WERI-Rb-1 (cell line): ENCODE measurements around the gene KCNS3.
A peak's percentile ranks its signal among the peaks of the same experiment; 100 is the strongest.

Experiments used
- DNase-seq: peaks from one replicate; pipeline ENCODE4 v3.0.0-alpha.2; 2020
- H3K27ac ChIP-seq: fragments of 250-450 bp; sonication (Bioruptor Pico); 2 replicates; pipeline ENCODE4 v1.5.1; 2020; ENCODE audit warnings: mild to moderate bottlenecking, moderate library complexity
- H3K27me3 ChIP-seq: fragments of 250-450 bp; sonication (Bioruptor Pico); 2 replicates; pipeline ENCODE4 v1.5.1; 2021; ENCODE audit warnings: mild to moderate bottlenecking, low read depth, moderate library complexity; ENCODE audit not compliant: insufficient read depth, severe bottlenecking
- H3K36me3 ChIP-seq: fragments of 250-450 bp; sonication (Bioruptor Pico); 2 replicates; pipeline ENCODE4 v1.5.1; 2020; ENCODE audit warnings: mild to moderate bottlenecking, moderate library complexity
- H3K4me3 ChIP-seq: 2 replicates; pipeline ENCODE4 v1.5.1; 2011; ENCODE audit warnings: low read depth, mild to moderate bottlenecking, control low read depth, low read length
- H3K9me3 ChIP-seq: fragments of 250-450 bp; sonication (Bioruptor Pico); 2 replicates; pipeline ENCODE4 v1.5.1; 2021; ENCODE audit warnings: mild to moderate bottlenecking, moderate library complexity; ENCODE audit not compliant: severe bottlenecking
- CTCF ChIP-seq: IDR thresholded peaks from 2 replicates; pipeline ENCODE4 v1.5.1; 2011; ENCODE audit warnings: low read depth, mild to moderate bottlenecking, control low read depth, inconsistent platforms, low read length

KCNS3 gene

GRCh38 chr2:17878281-17879136 lies at the start of gene KCNS3:
KCNS3 (plus strand) TSS chr2:17878667; CDS start chr2:17931009, 52,342 bp downstream.
- Histone ChIP-seq H3K27me3 (no peaks in the 10 kb centered on the region), H3K36me3 (peaks cover 6% of the 10 kb centered on the region), H3K4me3 (peak within 1 kb of the TSS; percentile 86), H3K9me3 (no peaks in the 10 kb centered on the region), H3K27ac (peak within 1 kb of the TSS; percentile 76)
- no peak for TF ChIP-seq CTCF
- DNase-seq: peak; percentile 63

- H3K36me3 ChIP-seq: no peaks in the 10 kb centered on the region
- no peaks in the 10 kb centered on the region for H3K9me3 ChIP-seq
- TF ChIP-seq CTCF: peak; percentile 93
- H3K27ac ChIP-seq: peak overlapping the region; percentile 9; the same call in 1 of the 2 replicates
- no peaks in the 10 kb centered on the region for H3K27me3 ChIP-seq
- peak; percentile 97 for DNase-seq
- H3K4me3 ChIP-seq: peak overlapping the region; percentile 16; the same call in 1 of the 2 replicates
These were observed 48.1 kb upstream of the KCNS3 start for GRCh38 chr2:17830053-17831034.

GRCh38 chr2:17835516-17835915 lies 43.0 kb upstream of the KCNS3 start:
- no peak for TF ChIP-seq CTCF
- Histone ChIP-seq H3K9me3 (no peaks in the 10 kb centered on the region), H3K27me3 (no peaks in the 10 kb centered on the region), H3K4me3 (no peak overlapping the region), H3K27ac (no peak overlapping the region), H3K36me3 (no peaks in the 10 kb centered on the region)
- no peak for DNase-seq

GRCh38 chr2:17839959-17840358 lies 38.5 kb upstream of the KCNS3 start:
- H3K27me3 ChIP-seq: no peaks in the 10 kb centered on the region
- H3K9me3 ChIP-seq: no peaks in the 10 kb centered on the region
- H3K36me3 ChIP-seq: no peaks in the 10 kb centered on the region
- no peak for TF ChIP-seq CTCF
- no peak overlapping the region for H3K27ac ChIP-seq
- no peak for DNase-seq
- no peak overlapping the region for H3K4me3 ChIP-seq

GRCh38 chr2:17843457-17843856 lies 35.0 kb upstream of the KCNS3 start:
- no peaks in the 10 kb centered on the region for H3K36me3 ChIP-seq
- no peaks in the 10 kb centered on the region for H3K27me3 ChIP-seq
- no peak overlapping the region for H3K27ac ChIP-seq
- no peak overlapping the region for H3K4me3 ChIP-seq
- no peaks in the 10 kb centered on the region for H3K9me3 ChIP-seq
- DNase-seq: no peak
- TF ChIP-seq CTCF: no peak
